PC-3 (cell line): ENCODE data around the gene PACS1. TPM values are rescaled to one million over a fixed set of nuclear protein-coding genes. Genes with fewer than 3 reads are reported as not detected.

Source experiments
- ATAC-seq: fragments of 200-7000 bp; cut with Tn5 transposase; 2 replicates; pipeline ENCODE4 v1.9.1; 2020; ENCODE audit warnings: mild to moderate bottlenecking, moderate library complexity
- BruUV-seq: library from RNA; stranded (reverse); fragments of 400-500 nt; replicated peaks from 2 replicates; lab custom pipeline; 2021; lab: Mats Ljungman, UMichigan
- CTCF ChIA-PET: fragments of 300-600 bp; sonication (Branson Sonifier 250); formaldehyde crosslinking; loops from one replicate; lab custom pipeline; 2022; ENCODE audit warnings: antibody characterized with exemption; lab: Charles Lee
- POLR2A ChIA-PET: fragments of 300-600 bp; sonication (Branson Sonifier 250); formaldehyde crosslinking; loops from one replicate; lab custom pipeline; 2022; ENCODE audit warnings: antibody characterized with exemption; ENCODE audit not compliant: unreplicated experiment; lab: Charles Lee
- DNase-seq: peaks from one replicate; pipeline ENCODE4 v3.0.0-alpha.2; 2015
- H2AFZ ChIP-seq: fragments of 300-600 bp; sonication (generic); 2 replicates; pipeline ENCODE4 v1.6.0; 2016; ENCODE audit warnings: antibody characterized with exemption, low read length
- H3F3A ChIP-seq: fragments of 300-600 bp; sonication (generic); one replicate; pipeline ENCODE4 v1.6.0; 2017; ENCODE audit warnings: antibody characterized with exemption, low read length, control low read depth, mild to moderate bottlenecking; ENCODE audit not compliant: unreplicated experiment
- H3K27ac ChIP-seq: fragments of 300-600 bp; sonication (generic); 2 replicates; pipeline ENCODE4 v1.5.1; 2016; ENCODE audit warnings: mild to moderate bottlenecking, low read length
- H3K27me3 ChIP-seq: fragments of 300-600 bp; sonication (generic); 2 replicates; pipeline ENCODE4 v1.6.1; 2016; ENCODE audit warnings: low read length, mixed read lengths
- H3K36me3 ChIP-seq: fragments of 300-600 bp; sonication (generic); 2 replicates; pipeline ENCODE4 v1.6.1; 2016; ENCODE audit warnings: low read depth, mixed run types, low read length, mixed read lengths
- H3K4me1 ChIP-seq: fragments of 300-600 bp; sonication (generic); 2 replicates; pipeline ENCODE4 v1.5.1; 2016; ENCODE audit warnings: low read length; ENCODE audit not compliant: insufficient read depth
- H3K4me2 ChIP-seq: fragments of 300-600 bp; sonication (generic); 2 replicates; pipeline ENCODE4 v1.6.0; 2016; ENCODE audit warnings: low read length
- H3K4me3 ChIP-seq: fragments of 300-600 bp; sonication (generic); 2 replicates; pipeline ENCODE4 v1.5.1; 2016; ENCODE audit warnings: mild to moderate bottlenecking, low read length, mixed read lengths
- H3K79me2 ChIP-seq: fragments of 300-600 bp; sonication (generic); 2 replicates; pipeline ENCODE4 v1.6.1; 2017; ENCODE audit warnings: low read length, mixed read lengths
- H3K9ac ChIP-seq: fragments of 300-600 bp; sonication (generic); 2 replicates; pipeline ENCODE4 v1.6.0; 2016; ENCODE audit warnings: mild to moderate bottlenecking, low read length
- H3K9me2 ChIP-seq: fragments of 300-600 bp; sonication (generic); replicated peaks from 2 replicates; pipeline ENCODE4 v1.6.1; 2016; ENCODE audit warnings: mixed run types, low read length, mixed read lengths
- H3K9me3 ChIP-seq: fragments of 300-600 bp; sonication (generic); 2 replicates; pipeline ENCODE4 v1.6.1; 2016; ENCODE audit warnings: low read length, mixed read lengths
- H4K20me1 ChIP-seq: fragments of 300-600 bp; sonication (generic); 2 replicates; pipeline ENCODE4 v1.6.1; 2016; ENCODE audit warnings: low read length, mixed read lengths
- CTCF ChIP-seq: fragments of 300-600 bp; sonication (generic); conservative IDR thresholded peaks from 2 replicates; pipeline ENCODE4 v1.5.1; 2017; ENCODE audit warnings: antibody characterized with exemption, low read depth, mild to moderate bottlenecking, low read length
- EZH2 ChIP-seq: fragments of 300-600 bp; sonication (generic); IDR thresholded peaks from one replicate; pipeline ENCODE4 v1.6.1; 2017; ENCODE audit warnings: antibody characterized with exemption, mild to moderate bottlenecking, low read length; ENCODE audit not compliant: unreplicated experiment
- EZH2phosphoT487 ChIP-seq: fragments of 300-600 bp; sonication (generic); IDR thresholded peaks from 2 replicates; pipeline ENCODE4 v1.6.1; 2018; ENCODE audit warnings: mild to moderate bottlenecking, antibody characterized with exemption, low read length, borderline replicate concordance
- intact Hi-C: fragments of 100-400 bp; cut with micrococcal nuclease; formaldehyde crosslinking; loops from 2 replicates; pipeline ENCODE4 v1.9.0; 2023
- total RNA-seq: library from RNA; depleted of rRNA; stranded (reverse); fragments of >200 nt; gene quantifications from 2 replicates; pipeline ENCODE4 v1.2.3, GENCODE V29; 2014

Gene PACS1
- total RNA-seq, 1 experiment from 2014 or later, result 28.7 TPM

- H3K4me1 ChIP-seq, result peaks cover 7% of the 10 kb centered on the region
- H3K4me3 ChIP-seq, result no peak overlapping the region
- H3K79me2 ChIP-seq, result no peaks in the 10 kb centered on the region
- no peaks in the 10 kb centered on the region for H3F3A ChIP-seq
- no peaks in the 10 kb centered on the region for H3K27me3 ChIP-seq
- no peaks in the 10 kb centered on the region for H4K20me1 ChIP-seq
- ATAC-seq, result peak; percentile 91
- TF ChIP-seq EZH2phosphoT487 (no peak), CTCF (peak; percentile 99)
- H2AFZ ChIP-seq, result 0 out of 2 replicates have a peak overlapping the region, but pooled peaks have one; percentile 15
- no peaks in the 10 kb centered on the region for H3K9me3 ChIP-seq
- intact Hi-C loops, result loop anchor here (1.0 kb wide), 1 partner anchor 36 kb away; no protein-coding TSS in a partner anchor
- H3K9ac ChIP-seq, result no peak overlapping the region
- ChIA-PET POLR2A (no interaction called here), CTCF (interaction anchor here (0.5 to 0.9 kb wide), 5 partner anchors 26 to 334 kb away, joined by 3 to 13 read pairs (median 3); partner anchors contain the start of gene FIBP)
- no peaks in the 10 kb centered on the region for H3K9me2 ChIP-seq
- no peaks in the 10 kb centered on the region for H3K36me3 ChIP-seq
- BruUV-seq, result no TSS peak
- H3K27ac ChIP-seq, result no peak overlapping the region
- peak; percentile 96 for DNase-seq
- H3K4me2 ChIP-seq, result no peak overlapping the region
These were observed 152.5 kb downstream of the PACS1 start for GRCh38 chr11:66222358-66223149.

- CTCF ChIA-PET, result no interaction called here
- H3K36me3 ChIP-seq, result no peaks in the 10 kb centered on the region
- H3K27ac ChIP-seq, result no peak overlapping the region
- H3K9me2 ChIP-seq, result no peaks in the 10 kb centered on the region
- no peaks in the 10 kb centered on the region for H3K9me3 ChIP-seq
- ATAC-seq, result no peak
- no peaks in the 10 kb centered on the region for H3F3A ChIP-seq
- no TSS peak for BruUV-seq
- H4K20me1 ChIP-seq, result no peaks in the 10 kb centered on the region
- H3K9ac ChIP-seq, result no peak overlapping the region
- no peak for DNase-seq
- intact Hi-C loops, result no loop called here
- H2AFZ ChIP-seq, result no peak overlapping the region
- no peak overlapping the region for H3K4me3 ChIP-seq
- POLR2A ChIA-PET, result interaction anchor here (0.6 kb wide), 1 partner anchor 242 kb away, joined by 12 read pairs; the partner anchor contains the start of gene PELI3
- no peak for TF ChIP-seq CTCF
- no peak for TF ChIP-seq EZH2
- TF ChIP-seq EZH2phosphoT487, result no peak
- no peaks in the 10 kb centered on the region for H3K27me3 ChIP-seq
- H3K79me2 ChIP-seq, result no peaks in the 10 kb centered on the region
- H3K4me2 ChIP-seq, result no peak overlapping the region
- H3K4me1 ChIP-seq, result peaks cover 7% of the 10 kb centered on the region
These were observed 154.3 kb downstream of the PACS1 start for GRCh38 chr11:66224226-66224855.
